Gastroesophageal sphincter (tissue), 4 donors: ENCODE data around the gene ARHGEF10L. TPM values are rescaled to one million over a fixed set of nuclear protein-coding genes. Genes with fewer than 3 reads are reported as not detected.

Experiments
- ATAC-seq: fragments of 150-250 bp; one replicate; pipeline ENCODE4 v1.9.1; 2016; ENCODE audit warnings: mild to moderate bottlenecking, moderate library complexity
- H3K27ac ChIP-seq, 4 donors: fragments of 200-600 bp; sonication (generic) in 3 of 4; 1 replicate in 3 of 4; 2 replicates in 1 of 4; pipeline ENCODE4 v1.5.1; 2016 to 2019
- H3K27me3 ChIP-seq: fragments of 200-600 bp; sonication (generic); one replicate; pipeline ENCODE4 v1.5.1; 2019
- H3K36me3 ChIP-seq, 2 donors: fragments of 200-600 bp; sonication (generic); one replicate each; pipeline ENCODE4 v1.5.1; 2019; ENCODE audit warnings: control low read depth in 1 of 2
- H3K4me1 ChIP-seq, 3 donors: fragments of 200-600 bp; sonication (generic); 1 replicate in 2 of 3; 2 replicates in 1 of 3; pipeline ENCODE4 v1.5.1; 2016 to 2019; ENCODE audit warnings: control low read depth in 2 of 3
- H3K4me3 ChIP-seq, 2 donors: fragments of 200-600 bp; sonication (generic); one replicate each; pipeline ENCODE4 v1.5.1; 2019; ENCODE audit warnings: mild to moderate bottlenecking in 1 of 2, moderate library complexity in 1 of 2
- H3K9me3 ChIP-seq, 3 donors: fragments of 200-600 bp; sonication (generic); one replicate each; pipeline ENCODE4 v1.5.1; 2017 to 2019; ENCODE audit warnings: control low read depth in 2 of 3
- CTCF ChIP-seq, 4 experiments: fragments of 200-600 bp in 2 of 4; fragments of 450-650 bp in 2 of 4; sonication (generic) in 1 of 4; IDR thresholded peaks; one replicate each; pipeline ENCODE4 v1.5.1; 2017 to 2019; ENCODE audit warnings: antibody characterized with exemption in 4 of 4, mild to moderate bottlenecking in 2 of 4, moderate library complexity in 2 of 4
- EP300 ChIP-seq: sonication (generic); formaldehyde crosslinking; IDR thresholded peaks from one replicate; pipeline ENCODE4 v1.6.1; 2017; ENCODE audit warnings: antibody characterized with exemption, mild to moderate bottlenecking
- POLR2A ChIP-seq, 2 donors: fragments of 450-650 bp; IDR thresholded peaks; one replicate each; pipeline ENCODE4 v1.6.1; 2017; ENCODE audit warnings: antibody characterized with exemption in 2 of 2, mild to moderate bottlenecking in 2 of 2, moderate library complexity in 1 of 2
- POLR2AphosphoS5 ChIP-seq: sonication (generic); formaldehyde crosslinking; IDR thresholded peaks from one replicate; pipeline ENCODE4 v1.6.1; 2017; ENCODE audit warnings: antibody characterized with exemption
- WGBS, 2 donors: methylation state at CpG; one replicate each; pipeline ENCODE4 v1.1.5; 2018; ENCODE audit warnings: low coverage in 1 of 2; 5-methylcytosine and 5-hydroxymethylcytosine counted together
- total RNA-seq, 4 donors: library from RNA; depleted of rRNA; stranded (reverse); fragments of >200 nt; gene quantifications; one replicate each; pipeline ENCODE4 v1.1.0, GENCODE V29; 2016

The ARHGEF10L gene
- total RNA-seq, 4 donors from 2014 or later, result 50.9 to 97.0 (median 80.3) TPM

- TF ChIP-seq EP300 (no peak), POLR2A (IDR thresholded peaks at IDR 0.05) (no peak), POLR2AphosphoS5 (no peak), CTCF (IDR thresholded peaks at IDR 0.05) (no peak)
- no peaks in the 10 kb centered on the region for H3K9me3 ChIP-seq
- ATAC-seq, result no peak
- H3K4me1 ChIP-seq, result peaks cover 0 to 49% (median 19%) of the 10 kb centered on the region in 3 donors
- H3K4me3 ChIP-seq, result no peak overlapping the region
- no peaks in the 10 kb centered on the region for H3K27me3 ChIP-seq
- peaks cover 0 to 67% of the 10 kb centered on the region in 2 donors for H3K36me3 ChIP-seq
- 57% methylated on average over 1 of the region's 34 CpGs; no CpG with 5 or more reads in 1 of the 2 donors for WGBS, 2 donors
- H3K27ac ChIP-seq, result peak overlapping the region in 3 of 4 donors; percentile 3 to 83 (median 80)
Measured at GRCh38 chr1:17607644-17608581, 68.4 kb downstream of the ARHGEF10L start.

- ATAC-seq, result peak; percentile 57
- 40% methylated on average over 2 of the region's 5 CpGs; no CpG with 5 or more reads in 1 of the 2 donors for WGBS, 2 donors
- H3K27ac ChIP-seq, result peak overlapping the region in 3 of 4 donors; percentile 61 to 83 (median 71)
Measured at GRCh38 chr1:17609529-17609928, 70.0 kb downstream of the ARHGEF10L start.

GRCh38 chr1:17610085-17610484, 70.6 kb downstream of the ARHGEF10L start:
- no peak for ATAC-seq
- Histone ChIP-seq H3K4me1 (peaks cover 0 to 43% (median 19%) of the 10 kb centered on the region in 3 donors), H3K4me3 (no peak overlapping the region), H3K27me3 (no peaks in the 10 kb centered on the region), H3K9me3 (no peaks in the 10 kb centered on the region), H3K27ac (peak overlapping the region in 3 of 4 donors; percentile 61 to 83 (median 71)), H3K36me3 (peaks cover 0 to 73% of the 10 kb centered on the region in 2 donors)
- TF ChIP-seq EP300 (no peak), POLR2A (IDR thresholded peaks at IDR 0.05) (no peak), CTCF (IDR thresholded peaks at IDR 0.05) (no peak), POLR2AphosphoS5 (no peak)
- WGBS, 2 donors, result no CpG with 5 or more reads among the region's 5 CpGs

More at GRCh38 chr1:17609529-17609928, 70.0 kb downstream of the ARHGEF10L start:
- Histone ChIP-seq H3K9me3 (no peaks in the 10 kb centered on the region), H3K36me3 (peaks cover 0 to 70% of the 10 kb centered on the region in 2 donors), H3K27me3 (no peaks in the 10 kb centered on the region), H3K4me1 (peaks cover 0 to 48% (median 19%) of the 10 kb centered on the region in 3 donors), H3K4me3 (no peak overlapping the region)
- TF ChIP-seq EP300 (no peak), POLR2A (IDR thresholded peaks at IDR 0.05) (no peak), CTCF (IDR thresholded peaks at IDR 0.05) (no peak), POLR2AphosphoS5 (no peak)

- no peaks in the 10 kb centered on the region for H3K9me3 ChIP-seq
- peaks cover 0 to 80% of the 10 kb centered on the region in 2 donors for H3K36me3 ChIP-seq
- H3K27me3 ChIP-seq, result no peaks in the 10 kb centered on the region
- H3K4me1 ChIP-seq, result peaks cover 0 to 41% (median 12%) of the 10 kb centered on the region in 3 donors
- no peak for ATAC-seq
- no peak for TF ChIP-seq POLR2A (IDR thresholded peaks at IDR 0.05)
- no peak for TF ChIP-seq POLR2AphosphoS5
- TF ChIP-seq CTCF (IDR thresholded peaks at IDR 0.05), result no peak
- no peak for TF ChIP-seq EP300
- WGBS, 2 donors, result 79% methylated on average over 2 of the region's 5 CpGs; no CpG with 5 or more reads in 1 of the 2 donors
- peak overlapping the region in 3 of 4 donors; percentile 61 to 83 (median 71) for H3K27ac ChIP-seq
- no peak overlapping the region for H3K4me3 ChIP-seq
Measured at GRCh38 chr1:17610713-17611112, 71.2 kb downstream of the ARHGEF10L start.
